Right lobe of liver (tissue), 6 donors: ENCODE data around the gene UVRAG. TPM values are rescaled to one million over a fixed set of nuclear protein-coding genes. Genes with fewer than 3 reads are reported as not detected.
A peak's percentile ranks its signal among the peaks of the same experiment; 100 is the strongest.

Source experiments
- ATAC-seq, 4 donors: fragments of 200-7000 bp; cut with Tn5 transposase; one replicate each; pipeline ENCODE4 v1.9.1; 2020; ENCODE audit warnings: mild to moderate bottlenecking in 4 of 4, moderate library complexity in 4 of 4
- DNase-seq, 3 donors: peaks; one replicate each; pipeline ENCODE4 v3.0.0-alpha.2; 2020
- H3K27ac ChIP-seq, 3 donors: fragments of 200-600 bp; one replicate each; pipeline ENCODE4 v1.8.0; 2022
- H3K27me3 ChIP-seq, 2 donors: fragments of 200-600 bp; one replicate each; pipeline ENCODE4 v1.8.0; 2022
- H3K36me3 ChIP-seq, 4 donors: fragments of 200-600 bp; sonication (generic) in 1 of 4; one replicate each; pipeline versions ENCODE4 v1.5.1 to v1.8.0; 2017 to 2022; ENCODE audit warnings: control low read depth in 1 of 4
- H3K4me1 ChIP-seq, 4 donors: fragments of 200-600 bp; sonication (generic) in 1 of 4; one replicate each; pipeline versions ENCODE4 v1.5.1 to v1.8.0; 2017 to 2022; ENCODE audit warnings: control low read depth in 1 of 4
- H3K4me3 ChIP-seq, 3 donors: fragments of 200-600 bp; one replicate each; pipeline ENCODE4 v1.8.0; 2022
- H3K9me3 ChIP-seq, 4 donors: fragments of 200-600 bp; sonication (generic) in 1 of 4; one replicate each; pipeline versions ENCODE4 v1.5.1 to v1.8.0; 2017 to 2022; ENCODE audit warnings: control low read depth in 1 of 4
- POLR2A ChIP-seq: fragments of 450-650 bp; IDR thresholded peaks from one replicate; pipeline ENCODE4 v1.6.1; 2017; ENCODE audit warnings: antibody characterized with exemption, mild to moderate bottlenecking
- WGBS: methylation state at CpG from one replicate; pipeline ENCODE4 v1.1.6; 2018; ENCODE audit warnings: low coverage, low lambda C conversion rate; ENCODE audit not compliant: insufficient coverage; ENCODE audit errors: missing lambda C conversion rate; 5-methylcytosine and 5-hydroxymethylcytosine counted together
- intact Hi-C, 2 donors: fragments of 100-400 bp; cut with DNase I; formaldehyde crosslinking; loops; one replicate each; pipeline versions ENCODE4 v1.11.2 to v1.14.1; 2022
- total RNA-seq, 6 experiments: library from RNA; depleted of rRNA in 2 of 6; stranded (reverse); fragments of >200 nt in 2 of 6; fragmentation: NEBNext Ultra II Directional in 3 of 6; extraction: Animal tissue kit (Norgen Biotek cat#: 25700) in 3 of 6; gene quantifications; one replicate each; pipeline versions ENCODE4 v1.1.0 to v1.2.4, GENCODE V29; 2016 to 2023
- TF ChIP-seq, protein P1 (sequence below), 4 donors: fragments of 200-600 bp in 3 of 4; fragments of 450-650 bp in 1 of 4; IDR thresholded peaks; one replicate each; pipeline versions ENCODE4 v1.5.1 to v1.8.0; 2016 to 2022; ENCODE audit warnings: antibody characterized with exemption in 4 of 4, mild to moderate bottlenecking in 2 of 4
- donor health status: DM: no; HTN: yes; CAD: no.
- donor health status: DM: no; HTN: no; CAD: no.
- donor health status: DM: no; HTN: no; CAD: no.
- donor health status: DM: no; HTN: yes; CAD: no.
- donor health status: DM: no; HTN: yes; CAD: no.

The UVRAG gene
- total RNA-seq, 6 experiments from 2014 or later = 8.8 to 12.6 (median 10.3) TPM

DNA sequence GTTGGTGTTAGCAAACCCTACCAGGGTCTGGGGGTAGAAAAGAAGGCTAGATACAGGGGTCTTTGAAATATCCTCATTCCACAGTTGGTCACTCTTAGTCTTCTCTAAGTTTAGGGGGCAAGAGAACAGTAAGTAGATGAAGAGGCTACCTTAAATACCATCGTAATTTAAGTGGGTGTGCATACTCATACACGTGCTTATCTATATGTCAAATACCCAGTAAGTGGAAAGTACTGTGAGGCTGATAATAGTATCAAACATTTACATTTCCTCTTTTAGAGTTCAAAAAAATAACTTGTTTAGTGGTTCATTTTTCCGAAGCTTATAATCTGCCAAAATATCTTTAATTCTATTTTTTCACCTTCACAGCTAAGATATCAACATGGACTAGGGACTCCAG lies 300.5 kb downstream of the UVRAG start:
- H3K27me3 ChIP-seq = no peaks in the 10 kb centered on the region
- H3K36me3 ChIP-seq = no peaks in the 10 kb centered on the region
- H3K4me1 ChIP-seq = no peaks in the 10 kb centered on the region
- intact Hi-C loops = no loop called here
- H3K9me3 ChIP-seq = no peaks in the 10 kb centered on the region
- WGBS = 79% methylated on average over 3 of the region's 3 CpGs
- TF ChIP-seq, protein P1, sequence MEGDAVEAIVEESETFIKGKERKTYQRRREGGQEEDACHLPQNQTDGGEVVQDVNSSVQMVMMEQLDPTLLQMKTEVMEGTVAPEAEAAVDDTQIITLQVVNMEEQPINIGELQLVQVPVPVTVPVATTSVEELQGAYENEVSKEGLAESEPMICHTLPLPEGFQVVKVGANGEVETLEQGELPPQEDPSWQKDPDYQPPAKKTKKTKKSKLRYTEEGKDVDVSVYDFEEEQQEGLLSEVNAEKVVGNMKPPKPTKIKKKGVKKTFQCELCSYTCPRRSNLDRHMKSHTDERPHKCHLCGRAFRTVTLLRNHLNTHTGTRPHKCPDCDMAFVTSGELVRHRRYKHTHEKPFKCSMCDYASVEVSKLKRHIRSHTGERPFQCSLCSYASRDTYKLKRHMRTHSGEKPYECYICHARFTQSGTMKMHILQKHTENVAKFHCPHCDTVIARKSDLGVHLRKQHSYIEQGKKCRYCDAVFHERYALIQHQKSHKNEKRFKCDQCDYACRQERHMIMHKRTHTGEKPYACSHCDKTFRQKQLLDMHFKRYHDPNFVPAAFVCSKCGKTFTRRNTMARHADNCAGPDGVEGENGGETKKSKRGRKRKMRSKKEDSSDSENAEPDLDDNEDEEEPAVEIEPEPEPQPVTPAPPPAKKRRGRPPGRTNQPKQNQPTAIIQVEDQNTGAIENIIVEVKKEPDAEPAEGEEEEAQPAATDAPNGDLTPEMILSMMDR (IDR thresholded peaks at IDR 0.05) = no peak
- TF ChIP-seq POLR2A = no peak
- ATAC-seq (no peak), DNase-seq (no peak)
- H3K27ac ChIP-seq = no peak overlapping the region
- no peak overlapping the region for H3K4me3 ChIP-seq

DNA sequence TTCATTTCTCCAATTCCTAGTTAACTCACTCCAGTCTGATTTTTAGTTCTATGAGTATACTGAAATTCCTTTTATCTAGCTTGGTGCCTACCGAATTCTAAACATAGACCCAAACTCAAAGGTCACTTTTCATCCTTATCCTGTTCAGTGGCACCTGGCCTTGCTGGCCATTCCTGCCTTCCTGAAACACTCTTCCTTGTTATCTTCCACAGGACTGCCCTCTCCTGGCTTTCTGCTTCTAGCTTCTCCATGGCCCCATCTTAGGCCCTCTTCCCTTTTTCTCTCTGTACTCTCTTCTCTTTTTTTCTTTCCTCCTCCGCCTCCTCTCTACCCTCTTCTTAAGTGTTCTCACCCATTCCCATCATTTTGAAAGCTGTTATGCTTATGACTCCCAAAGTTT lies 304.0 kb downstream of the UVRAG start:
- intact Hi-C loops = no loop called here
- Histone ChIP-seq H3K4me3 (no peak overlapping the region), H3K9me3 (no peaks in the 10 kb centered on the region), H3K36me3 (no peaks in the 10 kb centered on the region), H3K4me1 (no peaks in the 10 kb centered on the region), H3K27ac (no peak overlapping the region), H3K27me3 (no peaks in the 10 kb centered on the region)
- ATAC-seq (peak in 1 of 4 donors; percentile 28), DNase-seq (no peak)
- TF ChIP-seq, protein P1 (IDR thresholded peaks at IDR 0.05) = no peak
- no peak for TF ChIP-seq POLR2A
- 58% methylated on average over 2 of the region's 2 CpGs for WGBS

DNA sequence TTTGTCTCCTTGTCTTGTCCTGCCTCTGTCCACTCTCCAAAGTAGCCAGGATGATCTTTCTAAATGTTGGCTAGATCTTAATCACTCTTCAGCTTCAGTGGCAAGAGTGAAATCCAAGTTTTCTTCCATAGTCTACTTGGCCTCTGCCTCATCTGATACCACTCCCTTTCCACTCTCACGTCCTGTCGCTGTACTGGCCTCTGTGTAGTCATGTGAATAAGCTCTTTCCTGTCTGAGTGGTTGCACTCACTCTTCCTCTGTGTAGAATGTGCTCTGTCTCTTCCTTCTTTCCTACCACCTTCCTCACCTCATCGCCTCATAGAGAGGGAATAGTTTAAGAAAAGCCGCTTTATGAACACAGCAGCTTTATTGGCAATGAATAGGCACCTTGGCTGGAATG lies 304.8 kb downstream of the UVRAG start:
- H3K9me3 ChIP-seq = no peaks in the 10 kb centered on the region
- peak; percentile 45 to 73 (median 60) for ATAC-seq
- intact Hi-C loops = no loop called here
- DNase-seq = no peak
- WGBS = 56% methylated on average over 4 of the region's 4 CpGs
- TF ChIP-seq, protein P1 (IDR thresholded peaks at IDR 0.05) = no peak
- TF ChIP-seq POLR2A = no peak
- no peaks in the 10 kb centered on the region for H3K36me3 ChIP-seq
- no peak overlapping the region for H3K4me3 ChIP-seq
- no peaks in the 10 kb centered on the region for H3K4me1 ChIP-seq
- no peaks in the 10 kb centered on the region for H3K27me3 ChIP-seq
- H3K27ac ChIP-seq = no peak overlapping the region

DNA sequence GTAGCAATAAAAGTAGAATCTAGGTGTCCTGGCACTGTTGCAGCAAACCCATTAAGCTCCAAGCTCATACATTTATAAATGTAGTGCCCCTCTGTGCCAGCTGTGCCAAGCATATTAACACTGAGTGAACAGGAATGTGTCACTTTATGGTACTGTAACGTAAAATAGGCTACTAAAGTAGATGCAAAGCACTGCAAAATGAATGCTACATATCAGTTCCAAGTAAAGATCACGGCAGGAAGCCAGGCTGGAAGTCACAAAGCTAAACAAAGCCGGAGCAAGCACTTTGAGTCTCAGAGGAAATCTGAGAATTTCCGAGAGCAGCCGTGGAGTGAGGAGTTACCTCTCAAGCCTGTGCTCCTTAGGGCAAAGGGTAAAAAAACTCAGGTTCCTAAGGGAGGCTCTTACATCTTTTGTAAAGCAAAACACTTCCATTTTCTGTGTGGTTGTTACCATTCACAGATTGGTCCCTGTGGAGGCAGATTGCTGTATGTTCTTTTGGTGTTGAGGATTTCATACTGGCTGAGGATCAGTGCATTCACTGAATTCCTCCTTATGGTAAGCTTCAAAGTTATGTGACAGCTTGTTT lies 305.6 kb downstream of the UVRAG start:
- peak; percentile 28 to 63 (median 42) for ATAC-seq
- WGBS = 63% methylated on average over 5 of the region's 5 CpGs
- no peak for TF ChIP-seq POLR2A
- TF ChIP-seq, protein P1 (IDR thresholded peaks at IDR 0.05) = no peak
- no peaks in the 10 kb centered on the region for H3K9me3 ChIP-seq
- no peaks in the 10 kb centered on the region for H3K27me3 ChIP-seq
- DNase-seq = no peak
- H3K4me1 ChIP-seq = no peaks in the 10 kb centered on the region
- H3K4me3 ChIP-seq = no peak overlapping the region
- H3K36me3 ChIP-seq = no peaks in the 10 kb centered on the region
- intact Hi-C loops = no loop called here
- no peak overlapping the region for H3K27ac ChIP-seq

DNA sequence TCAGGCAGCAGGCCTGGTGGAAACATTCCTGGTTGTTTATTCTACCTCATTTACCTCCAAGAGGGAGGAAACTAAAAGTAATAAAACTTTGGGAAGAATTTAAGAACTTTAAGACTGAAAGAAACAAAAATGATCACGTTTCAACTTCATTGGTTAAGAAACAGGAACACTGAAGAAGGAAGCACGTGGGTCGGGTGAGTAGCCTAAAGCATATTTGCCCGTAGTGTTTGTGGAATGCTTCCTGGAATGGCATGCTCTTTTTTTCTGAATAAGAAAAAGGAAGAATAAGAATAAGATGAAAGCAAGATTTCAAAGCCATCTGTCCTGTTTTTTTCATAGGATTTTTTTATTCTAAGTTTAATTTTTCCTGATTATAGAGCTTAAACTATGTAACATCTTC lies 308.2 kb downstream of the UVRAG start:
- Histone ChIP-seq H3K27me3 (no peaks in the 10 kb centered on the region), H3K27ac (no peak overlapping the region), H3K4me1 (no peaks in the 10 kb centered on the region), H3K4me3 (no peak overlapping the region), H3K9me3 (no peaks in the 10 kb centered on the region), H3K36me3 (no peaks in the 10 kb centered on the region)
- ATAC-seq (no peak), DNase-seq (no peak)
- intact Hi-C loops = no loop called here
- TF ChIP-seq POLR2A = no peak
- TF ChIP-seq, protein P1 (IDR thresholded peaks at IDR 0.05) = no peak
- 59% methylated on average over 4 of the region's 4 CpGs for WGBS
